GM13976 (cell line): ENCODE measurements around the gene CSDE1.

ENCODE experiments used
- DNase-seq: peaks from one replicate; pipeline ENCODE4 v3.0.0; 2012; ENCODE audit warnings: low spot score
- in situ Hi-C: fragments of 300-500 bp; cut with MboI; formaldehyde crosslinking; loops from one replicate; pipeline ENCODE4 v1.12.0; 2022; ENCODE audit warnings: low sequenced_read_pairs, mixed read lengths, inconsistent platforms; ENCODE audit not compliant: unreplicated experiment
- TF ChIP-seq, protein P1 (sequence below): IDR thresholded peaks from 2 replicates; pipeline ENCODE4 v1.5.1; 2012; ENCODE audit warnings: borderline replicate concordance, mild to moderate bottlenecking; ENCODE audit not compliant: insufficient read depth; ENCODE audit errors: extremely low read depth, missing control alignments, control extremely low read depth

Gene CSDE1

DNA sequence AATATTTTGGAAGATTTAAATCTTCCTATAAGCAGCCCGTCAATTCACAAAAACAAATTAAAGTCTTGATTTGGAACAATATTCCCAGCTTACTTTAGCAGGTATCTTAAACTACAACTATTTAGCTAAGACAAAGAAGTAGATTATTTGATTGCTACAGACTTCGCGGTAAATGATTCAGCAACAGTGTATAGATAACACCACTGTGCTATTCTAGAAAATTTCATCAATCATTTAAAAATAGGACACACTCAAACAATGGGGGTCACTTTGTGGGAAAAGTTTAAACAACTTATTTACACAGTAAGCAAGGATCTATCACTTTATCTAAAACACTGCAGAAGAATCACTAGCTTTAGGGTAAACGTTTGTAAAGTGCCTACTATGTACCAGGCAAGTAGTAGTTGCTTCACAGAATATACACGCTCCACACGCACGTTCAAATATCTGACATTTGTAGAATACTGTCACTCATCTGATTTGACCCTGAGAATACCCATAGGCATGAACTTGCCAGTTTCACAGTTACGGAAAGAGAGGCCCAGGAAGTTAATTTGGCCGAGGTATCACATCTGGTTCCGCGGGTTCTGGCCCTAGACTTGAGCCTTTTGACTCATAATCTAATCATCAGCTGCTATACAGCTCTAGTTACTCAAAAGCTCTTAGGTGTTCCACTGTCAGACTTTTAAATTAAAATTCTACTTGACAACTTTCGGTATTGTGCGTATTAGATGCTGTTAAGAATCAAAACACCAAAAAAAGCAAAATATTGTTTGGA, 88.8 kb downstream of the CSDE1 start:
- TF ChIP-seq, protein P1, sequence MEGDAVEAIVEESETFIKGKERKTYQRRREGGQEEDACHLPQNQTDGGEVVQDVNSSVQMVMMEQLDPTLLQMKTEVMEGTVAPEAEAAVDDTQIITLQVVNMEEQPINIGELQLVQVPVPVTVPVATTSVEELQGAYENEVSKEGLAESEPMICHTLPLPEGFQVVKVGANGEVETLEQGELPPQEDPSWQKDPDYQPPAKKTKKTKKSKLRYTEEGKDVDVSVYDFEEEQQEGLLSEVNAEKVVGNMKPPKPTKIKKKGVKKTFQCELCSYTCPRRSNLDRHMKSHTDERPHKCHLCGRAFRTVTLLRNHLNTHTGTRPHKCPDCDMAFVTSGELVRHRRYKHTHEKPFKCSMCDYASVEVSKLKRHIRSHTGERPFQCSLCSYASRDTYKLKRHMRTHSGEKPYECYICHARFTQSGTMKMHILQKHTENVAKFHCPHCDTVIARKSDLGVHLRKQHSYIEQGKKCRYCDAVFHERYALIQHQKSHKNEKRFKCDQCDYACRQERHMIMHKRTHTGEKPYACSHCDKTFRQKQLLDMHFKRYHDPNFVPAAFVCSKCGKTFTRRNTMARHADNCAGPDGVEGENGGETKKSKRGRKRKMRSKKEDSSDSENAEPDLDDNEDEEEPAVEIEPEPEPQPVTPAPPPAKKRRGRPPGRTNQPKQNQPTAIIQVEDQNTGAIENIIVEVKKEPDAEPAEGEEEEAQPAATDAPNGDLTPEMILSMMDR, result no peak
- in situ Hi-C loops, result no loop called here
- DNase-seq, result no peak

DNA sequence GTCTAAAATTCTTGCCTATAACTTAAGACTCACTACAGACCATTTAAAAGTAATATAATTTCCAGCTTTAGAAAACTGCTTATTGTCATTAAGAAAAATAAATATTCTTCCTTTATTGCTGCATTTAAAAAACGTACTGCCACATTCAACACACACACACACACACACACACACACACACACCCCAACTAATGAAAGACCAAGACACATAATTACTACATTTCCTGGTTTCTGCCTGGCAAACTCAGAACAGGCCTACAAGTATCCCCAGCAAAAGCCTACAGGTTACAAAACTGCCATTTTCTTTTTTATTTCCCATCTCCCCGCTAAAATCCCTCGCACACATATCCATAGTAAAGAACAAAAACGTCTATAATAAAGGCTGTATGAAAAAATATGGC, 89.4 kb downstream of the CSDE1 start:
- no peak for DNase-seq
- TF ChIP-seq, protein P1, result no peak
- in situ Hi-C loops, result no loop called here

DNA sequence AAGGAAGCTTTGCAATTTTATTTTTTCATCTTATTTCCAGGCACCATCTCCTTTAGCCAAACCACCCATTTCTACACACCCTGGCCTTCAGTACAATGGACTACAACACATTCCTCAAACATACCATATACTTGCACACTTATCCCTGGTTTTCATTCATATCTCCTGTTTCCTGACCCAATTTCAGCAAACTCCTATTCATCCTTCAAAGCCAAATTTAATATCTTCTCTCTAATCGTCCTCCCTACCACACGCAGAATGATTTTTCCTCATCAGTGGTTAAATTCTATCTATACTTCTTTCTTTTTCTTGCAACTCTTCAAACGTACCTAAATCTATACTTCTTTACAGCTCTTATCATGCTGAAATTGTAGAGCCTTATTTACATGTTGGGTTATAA, 90.8 kb downstream of the CSDE1 start:
- in situ Hi-C loops, result no loop called here
- no peak for DNase-seq
- TF ChIP-seq, protein P1, result no peak
